ENCODE data around the gene SH3TC1.

- no peak for TF ChIP-seq SUZ12 (IDR thresholded peaks at IDR 0.05; ENCODE audit: extremely low read depth, insufficient read depth, insufficient read length)
- no peak for TF ChIP-seq ZNF274 (IDR thresholded peaks at IDR 0.05; ENCODE audit: low read depth, low read length)
These were observed 42.2 kb downstream of the SH3TC1 start for GRCh38 chr4:8241211-8241779.

Data from NT2/D1 (cell line).